ENCODE data around the gene SH3PXD2A. TPM values are rescaled to one million over a fixed set of nuclear protein-coding genes. Genes with fewer than 3 reads are reported as not detected.

Gene SH3PXD2A
- total and polyA plus RNA-seq, 2 experiments from 2014 or later = 1.8 to 5.0 TPM

DNA sequence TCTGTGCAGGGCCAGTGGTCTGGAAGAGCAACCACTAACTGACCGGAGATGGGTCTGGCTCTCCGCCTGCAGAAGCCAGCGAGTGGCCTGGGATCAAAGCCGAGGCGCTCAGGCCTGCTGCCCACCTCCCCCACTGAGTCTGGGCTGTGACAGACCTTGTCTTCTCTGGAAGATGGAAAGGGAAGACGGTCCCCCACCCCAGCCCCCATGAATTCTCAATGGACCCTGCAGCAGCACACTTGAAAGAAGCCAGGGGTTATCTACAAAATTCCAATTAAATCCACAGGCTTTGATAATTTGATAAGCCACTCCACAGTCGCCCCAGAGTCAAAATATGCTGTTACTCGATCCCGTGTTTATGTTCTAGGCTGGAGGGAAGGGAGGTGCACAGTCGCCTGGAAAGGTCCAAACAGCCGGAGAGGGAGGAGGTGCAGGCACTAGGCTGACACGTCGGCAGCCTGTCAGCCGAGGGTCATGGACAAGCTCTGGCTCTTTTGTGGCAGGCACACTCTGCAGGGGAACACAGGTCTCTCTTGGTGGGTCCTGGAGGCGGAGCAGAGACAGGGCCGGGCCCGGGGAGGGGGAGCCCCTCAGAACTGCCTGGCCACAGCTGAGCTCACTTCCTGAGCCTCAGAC is 134.9 kb downstream of the SH3PXD2A start (continued):
- TF ChIP-seq, protein P1, sequence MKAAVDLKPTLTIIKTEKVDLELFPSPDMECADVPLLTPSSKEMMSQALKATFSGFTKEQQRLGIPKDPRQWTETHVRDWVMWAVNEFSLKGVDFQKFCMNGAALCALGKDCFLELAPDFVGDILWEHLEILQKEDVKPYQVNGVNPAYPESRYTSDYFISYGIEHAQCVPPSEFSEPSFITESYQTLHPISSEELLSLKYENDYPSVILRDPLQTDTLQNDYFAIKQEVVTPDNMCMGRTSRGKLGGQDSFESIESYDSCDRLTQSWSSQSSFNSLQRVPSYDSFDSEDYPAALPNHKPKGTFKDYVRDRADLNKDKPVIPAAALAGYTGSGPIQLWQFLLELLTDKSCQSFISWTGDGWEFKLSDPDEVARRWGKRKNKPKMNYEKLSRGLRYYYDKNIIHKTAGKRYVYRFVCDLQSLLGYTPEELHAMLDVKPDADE (IDR thresholded peaks at IDR 0.05) = no peak
- TF ChIP-seq CREB1 (CRISPR knock-in tag; IDR thresholded peaks at IDR 0.05; ENCODE audit: low read depth) = no peak
- TF ChIP-seq, protein P2, sequence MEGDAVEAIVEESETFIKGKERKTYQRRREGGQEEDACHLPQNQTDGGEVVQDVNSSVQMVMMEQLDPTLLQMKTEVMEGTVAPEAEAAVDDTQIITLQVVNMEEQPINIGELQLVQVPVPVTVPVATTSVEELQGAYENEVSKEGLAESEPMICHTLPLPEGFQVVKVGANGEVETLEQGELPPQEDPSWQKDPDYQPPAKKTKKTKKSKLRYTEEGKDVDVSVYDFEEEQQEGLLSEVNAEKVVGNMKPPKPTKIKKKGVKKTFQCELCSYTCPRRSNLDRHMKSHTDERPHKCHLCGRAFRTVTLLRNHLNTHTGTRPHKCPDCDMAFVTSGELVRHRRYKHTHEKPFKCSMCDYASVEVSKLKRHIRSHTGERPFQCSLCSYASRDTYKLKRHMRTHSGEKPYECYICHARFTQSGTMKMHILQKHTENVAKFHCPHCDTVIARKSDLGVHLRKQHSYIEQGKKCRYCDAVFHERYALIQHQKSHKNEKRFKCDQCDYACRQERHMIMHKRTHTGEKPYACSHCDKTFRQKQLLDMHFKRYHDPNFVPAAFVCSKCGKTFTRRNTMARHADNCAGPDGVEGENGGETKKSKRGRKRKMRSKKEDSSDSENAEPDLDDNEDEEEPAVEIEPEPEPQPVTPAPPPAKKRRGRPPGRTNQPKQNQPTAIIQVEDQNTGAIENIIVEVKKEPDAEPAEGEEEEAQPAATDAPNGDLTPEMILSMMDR (conservative IDR thresholded peaks at IDR 0.05; ENCODE audit: low read depth in 2 of 2) = no peak
- TF ChIP-seq ZNF114 (CRISPR knock-in tag; IDR thresholded peaks at IDR 0.05) = no peak

GRCh38 chr10:103719036-103719435 is 136.3 kb downstream of the SH3PXD2A start:
- Histone ChIP-seq H3K4me3 (no peak overlapping the region), H3K9me2 (ENCODE audit: insufficient read depth) (no peaks in the 10 kb centered on the region), H3K36me3 (ENCODE audit: insufficient read depth) (no peaks in the 10 kb centered on the region), H3K79me2 (replicated peaks; ENCODE audit: insufficient read depth) (no peaks in the 10 kb centered on the region), H4K20me1 (replicated peaks; ENCODE audit: insufficient read depth) (no peaks in the 10 kb centered on the region), H3K4me2 (no peak overlapping the region), H2AFZ (no peak overlapping the region), H3K4me1 (ENCODE audit: insufficient read depth) (no peaks in the 10 kb centered on the region; the same call in 1 of the 2 replicates), H3F3A (replicated peaks; ENCODE audit: low read depth) (no peaks in the 10 kb centered on the region), H3K27me3 (ENCODE audit: insufficient read depth) (no peaks in the 10 kb centered on the region), H3K27ac (ENCODE audit: low read depth) (no peak overlapping the region)
- H3K4me3 Mint-ChIP-seq = no peak overlapping the region
- TF ChIP-seq EZH2 (IDR thresholded peaks at IDR 0.05; ENCODE audit: low read depth, unreplicated experiment) (no peak), ZNF462 (CRISPR knock-in tag; IDR thresholded peaks at IDR 0.05) (no peak), JUNB (IDR thresholded peaks at IDR 0.05; ENCODE audit: unreplicated experiment) (no peak), POLR2AphosphoS5 (IDR thresholded peaks at IDR 0.05; ENCODE audit: low read depth) (no peak), EZH2phosphoT487 (IDR thresholded peaks at IDR 0.05; ENCODE audit: unreplicated experiment) (no peak)
- no peak overlapping the region for H3K27ac Mint-ChIP-seq
- H3K27me3 Mint-ChIP-seq (ENCODE audit: insufficient read depth, low read depth, poor library complexity) = peaks cover 7% of the 10 kb centered on the region
- peaks cover 14% of the 10 kb centered on the region for H3K4me1 Mint-ChIP-seq
- ATAC-seq (no peak), DNase-seq (ENCODE audit: low spot score) (no peak)
- H3K36me3 Mint-ChIP-seq (ENCODE audit: low read depth) = no peaks in the 10 kb centered on the region
- no peaks in the 10 kb centered on the region for H3K9me3 Mint-ChIP-seq
